Right lobe of liver (tissue), 4 donors: ENCODE data around the gene C1QTNF6.

Experiments used
- POLR2A ChIP-seq: fragments of 450-650 bp; IDR thresholded peaks from one replicate; pipeline ENCODE4 v1.6.1; 2017; ENCODE audit warnings: antibody characterized with exemption, mild to moderate bottlenecking
- TF ChIP-seq, protein P1 (sequence below), 4 donors: fragments of 200-600 bp in 3 of 4; fragments of 450-650 bp in 1 of 4; IDR thresholded peaks; one replicate each; pipeline versions ENCODE4 v1.5.1 to v1.8.0; 2016 to 2022; ENCODE audit warnings: antibody characterized with exemption in 4 of 4, mild to moderate bottlenecking in 2 of 4
- donor health status: DM: no; HTN: no; CAD: no.
- donor health status: DM: no; HTN: no; CAD: no.
- donor health status: DM: no; HTN: yes; CAD: no.

- TF ChIP-seq, protein P1, sequence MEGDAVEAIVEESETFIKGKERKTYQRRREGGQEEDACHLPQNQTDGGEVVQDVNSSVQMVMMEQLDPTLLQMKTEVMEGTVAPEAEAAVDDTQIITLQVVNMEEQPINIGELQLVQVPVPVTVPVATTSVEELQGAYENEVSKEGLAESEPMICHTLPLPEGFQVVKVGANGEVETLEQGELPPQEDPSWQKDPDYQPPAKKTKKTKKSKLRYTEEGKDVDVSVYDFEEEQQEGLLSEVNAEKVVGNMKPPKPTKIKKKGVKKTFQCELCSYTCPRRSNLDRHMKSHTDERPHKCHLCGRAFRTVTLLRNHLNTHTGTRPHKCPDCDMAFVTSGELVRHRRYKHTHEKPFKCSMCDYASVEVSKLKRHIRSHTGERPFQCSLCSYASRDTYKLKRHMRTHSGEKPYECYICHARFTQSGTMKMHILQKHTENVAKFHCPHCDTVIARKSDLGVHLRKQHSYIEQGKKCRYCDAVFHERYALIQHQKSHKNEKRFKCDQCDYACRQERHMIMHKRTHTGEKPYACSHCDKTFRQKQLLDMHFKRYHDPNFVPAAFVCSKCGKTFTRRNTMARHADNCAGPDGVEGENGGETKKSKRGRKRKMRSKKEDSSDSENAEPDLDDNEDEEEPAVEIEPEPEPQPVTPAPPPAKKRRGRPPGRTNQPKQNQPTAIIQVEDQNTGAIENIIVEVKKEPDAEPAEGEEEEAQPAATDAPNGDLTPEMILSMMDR (IDR thresholded peaks at IDR 0.05): no peak
- TF ChIP-seq POLR2A: no peak
These were observed 39.9 kb downstream of the C1QTNF6 start for GRCh38 chr22:37148031-37148651.
